HG02840 (cell line): ENCODE measurements around the gene ARID5B.

ENCODE experiments used
- ATAC-seq: cut with Tn5 transposase; IDR thresholded peaks from one replicate; pipeline ENCODE4 v1.9.1; 2021; ENCODE audit warnings: mild to moderate bottlenecking, moderate library complexity, moderate number of reproducible peaks; ENCODE audit not compliant: unreplicated experiment, low FRiP score

Gene ARID5B

DNA sequence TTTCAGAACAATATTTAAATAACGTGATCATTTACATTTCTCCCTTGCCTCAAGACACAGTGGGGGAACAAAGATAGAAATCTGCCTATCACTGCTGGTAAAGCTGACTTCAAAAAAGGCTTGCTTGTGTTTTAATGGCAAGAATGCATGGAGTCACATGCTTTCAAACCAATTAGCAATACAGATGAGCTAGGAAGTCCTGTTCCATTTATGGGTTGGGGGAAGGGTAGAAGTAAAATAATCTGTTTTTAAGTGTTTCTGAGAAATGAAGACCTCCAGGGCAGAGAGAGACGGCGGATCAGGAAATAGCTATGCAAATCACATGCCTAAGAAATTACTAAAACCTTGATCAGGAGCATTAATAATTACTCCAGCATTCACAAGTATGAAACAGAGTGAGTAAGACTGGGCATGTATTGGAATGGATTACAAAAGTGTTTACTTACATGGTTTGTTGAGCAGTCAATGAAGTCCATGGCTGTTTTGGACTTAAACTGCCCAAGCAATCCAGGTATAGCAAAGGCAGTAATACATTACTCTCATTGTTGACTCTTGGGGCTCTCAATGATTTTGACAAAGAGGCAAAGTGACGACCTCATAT, 142.0 kb downstream of the ARID5B start:
- no peak for ATAC-seq

DNA sequence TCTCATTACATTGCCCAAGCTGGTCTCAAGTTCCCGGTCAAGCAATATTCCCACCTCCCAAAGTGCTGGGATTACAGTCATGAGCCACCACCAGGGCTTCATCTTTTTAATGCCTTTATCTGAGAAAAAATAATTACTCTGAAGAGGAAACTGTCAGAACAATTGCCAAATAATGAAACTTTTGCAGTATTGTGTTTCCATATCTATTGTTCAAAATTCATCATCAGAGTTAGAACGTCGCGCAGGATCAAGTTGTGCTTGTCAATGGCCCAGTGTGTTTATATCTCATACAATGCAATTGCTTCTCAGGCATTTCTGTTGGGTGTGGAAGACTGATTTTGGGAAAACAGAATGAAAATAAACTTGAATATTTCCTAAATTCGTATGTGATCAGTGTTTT, 143.1 kb downstream of the ARID5B start:
- no peak for ATAC-seq

DNA sequence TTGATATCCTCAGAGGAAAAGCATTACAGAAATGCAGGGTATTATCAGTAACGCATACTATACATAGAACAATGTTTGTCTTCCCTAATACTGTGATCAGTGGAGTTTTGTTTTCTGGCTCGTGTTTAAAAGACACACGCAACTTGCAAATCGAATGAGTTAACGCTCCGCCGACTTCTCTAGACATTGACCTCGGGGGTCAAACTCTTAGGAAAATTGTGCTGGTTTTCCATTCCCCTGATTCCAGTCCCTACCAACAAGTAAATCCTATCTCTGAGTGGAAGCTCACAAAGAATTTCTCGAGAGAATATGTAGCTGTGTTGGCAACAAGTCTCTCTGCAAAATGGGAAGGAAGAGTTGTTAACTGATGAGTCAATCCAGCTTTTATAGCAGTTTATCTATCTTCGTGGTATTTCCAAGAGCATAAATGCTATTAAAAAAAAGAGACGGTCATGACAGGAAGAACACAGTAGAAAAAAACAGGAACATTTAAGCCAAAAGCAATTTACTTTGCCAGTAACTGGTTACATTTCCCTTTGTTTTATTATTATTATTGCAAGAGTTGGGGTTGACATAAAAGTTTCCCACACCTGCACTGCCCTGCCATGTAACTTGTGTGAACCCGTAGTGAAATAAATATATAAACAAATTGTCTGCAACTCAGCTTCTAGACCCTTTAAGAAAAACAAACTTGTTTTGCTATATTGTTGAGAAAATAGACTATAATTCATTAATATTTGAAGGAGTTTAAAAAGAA, 144.4 kb downstream of the ARID5B start:
- ATAC-seq = no peak

DNA sequence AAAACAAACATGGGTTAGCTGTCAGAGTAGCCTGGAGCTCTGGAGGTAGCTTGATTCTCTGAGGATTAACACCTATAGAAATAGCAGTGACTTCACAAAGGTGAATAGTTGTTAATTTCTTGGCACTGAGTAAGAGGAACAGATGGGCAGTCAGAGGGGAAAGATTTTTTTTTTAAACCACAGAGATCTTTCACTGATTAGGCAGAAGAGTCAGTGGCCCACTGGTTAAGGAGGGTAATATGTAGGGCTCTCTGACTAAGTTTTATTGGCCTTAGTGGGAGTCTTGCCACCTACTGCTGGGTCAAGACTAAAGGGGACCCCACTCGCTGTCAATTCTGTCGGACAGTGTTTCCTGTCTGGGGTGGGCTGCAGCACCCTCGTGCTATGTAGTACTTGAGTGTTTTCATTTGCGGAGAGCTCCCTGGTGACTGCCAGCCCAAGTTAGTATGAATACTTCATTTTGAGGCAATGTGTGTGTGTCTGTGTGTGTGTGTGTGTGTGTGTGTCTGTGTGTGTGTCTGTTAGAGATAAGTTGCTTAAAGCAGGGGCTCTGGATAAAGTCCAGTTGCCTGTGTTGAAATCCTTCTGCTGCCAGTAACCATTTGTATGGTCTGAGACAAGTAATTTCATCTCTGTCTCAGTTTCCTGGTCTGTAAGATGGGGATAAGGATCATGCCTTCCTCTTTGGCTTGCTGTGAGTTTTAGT, 145.2 kb downstream of the ARID5B start:
- peak; percentile 43 for ATAC-seq

DNA sequence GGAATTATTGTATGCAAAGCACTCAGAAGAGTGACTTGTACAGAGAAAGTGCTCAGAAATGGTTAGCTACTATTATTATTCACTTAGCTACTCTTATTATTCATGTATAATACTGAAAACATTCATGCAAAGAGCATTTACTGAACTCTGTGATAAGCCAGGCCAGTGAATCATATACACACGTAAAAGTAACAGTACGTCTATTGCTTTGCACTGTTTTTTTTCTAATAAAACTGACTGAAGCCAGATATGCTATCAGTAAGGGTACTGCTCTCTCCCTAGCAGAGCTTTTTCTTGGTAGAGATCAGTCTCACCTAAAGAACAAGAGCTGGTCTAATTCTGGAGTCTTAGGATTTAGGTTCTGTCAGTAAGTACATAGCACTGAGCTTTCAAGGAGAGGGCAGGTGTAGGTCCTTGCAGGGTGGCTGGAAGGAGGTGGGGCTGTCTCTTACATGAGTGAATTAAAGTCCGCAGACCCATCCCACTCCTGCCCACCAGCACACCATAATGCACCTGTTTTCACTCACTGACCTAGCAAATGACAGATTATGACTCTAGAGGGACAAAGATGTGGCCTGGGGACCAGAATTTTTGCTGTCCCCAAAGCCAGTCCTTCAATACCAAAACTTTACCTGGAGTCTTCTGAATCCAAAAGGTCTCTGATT, 145.9 kb downstream of the ARID5B start:
- peak; percentile 28 for ATAC-seq

DNA sequence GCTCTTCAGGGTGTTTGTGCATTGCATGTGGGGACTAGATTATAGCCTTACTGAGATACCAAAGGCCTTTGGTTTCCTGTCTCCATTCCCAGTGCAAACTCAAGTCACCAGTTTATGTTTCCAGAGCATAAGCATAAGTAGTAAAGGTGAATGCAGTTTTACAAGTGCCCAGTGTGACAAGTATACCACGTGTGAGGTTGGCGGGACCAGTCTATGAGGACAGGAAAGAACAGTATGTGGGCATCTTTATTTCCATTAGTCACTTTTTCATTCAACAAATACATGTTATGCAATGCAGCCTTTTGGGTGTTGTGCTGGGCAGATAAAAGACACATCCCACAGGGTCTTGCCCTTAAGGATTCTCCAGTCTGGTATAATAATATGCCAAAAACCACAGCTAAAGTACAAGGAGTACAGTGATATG, 146.5 kb downstream of the ARID5B start:
- peak; percentile 0 for ATAC-seq

DNA sequence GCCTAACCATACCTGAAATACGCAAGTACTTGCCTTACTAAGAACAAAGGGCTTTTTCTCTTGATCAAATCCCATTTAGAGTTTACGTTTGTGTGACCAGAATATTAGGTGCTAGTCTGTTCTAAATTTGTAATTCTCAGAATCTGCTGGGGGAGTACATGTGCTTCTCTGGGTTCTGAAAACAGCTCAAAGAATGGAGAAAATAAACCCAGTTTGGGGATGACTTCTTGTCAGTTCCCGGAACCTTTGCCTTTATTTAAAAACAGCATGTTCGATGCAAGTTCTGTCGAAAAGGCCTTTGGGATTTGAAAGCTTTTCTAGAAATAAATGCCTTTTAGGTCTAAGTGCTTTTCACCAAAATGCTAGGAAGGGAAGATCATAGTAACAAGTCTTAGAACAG, 147.0 kb downstream of the ARID5B start:
- no peak for ATAC-seq

DNA sequence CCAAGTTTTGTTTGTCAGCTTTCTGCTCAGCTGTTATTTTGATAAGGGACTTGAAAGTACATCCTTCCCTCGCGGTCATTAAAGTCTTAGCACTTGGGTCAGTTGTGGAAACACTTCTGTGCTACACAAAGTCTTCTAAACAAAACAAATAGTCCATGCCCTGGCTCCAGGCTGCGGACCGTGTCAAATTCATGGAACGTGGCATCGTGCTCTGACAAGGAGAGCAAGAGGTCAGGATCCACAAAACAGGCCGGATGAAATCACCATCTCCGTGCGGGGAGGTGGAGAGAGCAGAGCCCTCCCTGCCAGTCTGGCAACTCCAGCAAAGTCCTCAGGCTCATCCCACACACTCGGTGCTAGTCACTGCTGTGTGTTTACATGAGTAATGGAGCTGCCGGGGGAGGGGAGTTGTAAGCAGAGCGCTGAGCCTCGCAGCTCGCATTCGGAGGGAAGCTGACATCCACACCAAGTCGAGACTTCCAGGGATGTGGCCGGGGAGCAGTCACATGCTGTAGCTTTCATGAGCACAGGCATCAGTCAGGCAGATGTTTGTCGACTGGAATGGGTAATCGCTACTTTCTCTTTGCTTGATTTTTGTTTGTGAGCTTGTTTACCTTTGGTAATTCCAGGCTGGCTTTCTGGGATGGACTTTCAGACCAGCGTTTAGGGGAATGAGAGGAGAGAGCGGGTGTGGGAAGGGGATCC, 147.6 kb downstream of the ARID5B start:
- no peak for ATAC-seq

DNA sequence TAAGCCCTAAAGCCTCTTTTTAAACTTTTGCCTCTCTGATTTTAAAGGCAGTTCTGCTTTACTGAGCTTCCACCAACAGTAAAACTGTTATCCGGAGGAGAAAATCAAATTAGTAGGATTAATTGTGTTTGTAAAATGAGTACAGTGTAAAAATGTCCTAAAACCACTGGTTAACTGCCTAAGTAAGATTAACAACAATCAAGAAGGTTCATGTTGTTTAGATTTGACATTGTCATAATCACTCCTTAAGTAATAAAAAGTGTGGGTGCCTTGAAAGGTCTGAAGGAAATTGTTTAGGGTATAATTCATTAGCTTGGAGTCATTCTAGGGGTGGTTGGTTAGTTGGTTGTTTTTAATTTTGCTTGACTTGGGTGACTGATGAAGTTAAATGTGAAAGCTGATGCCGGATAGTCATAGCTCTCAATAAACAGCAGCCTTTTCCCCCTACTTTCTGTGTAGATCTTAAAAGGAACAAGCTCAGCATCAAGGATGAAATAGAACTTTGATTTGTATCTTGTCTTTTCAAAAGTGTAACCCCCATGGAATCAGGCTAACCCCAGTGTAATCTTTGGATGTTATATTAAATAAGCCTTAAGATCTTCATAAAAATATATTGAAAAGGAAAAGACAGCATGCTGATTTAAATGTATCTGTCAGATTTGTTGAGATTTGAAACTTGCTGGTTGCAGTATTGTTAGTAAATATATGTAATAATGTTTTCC, 148.3 kb downstream of the ARID5B start:
- no peak for ATAC-seq

DNA sequence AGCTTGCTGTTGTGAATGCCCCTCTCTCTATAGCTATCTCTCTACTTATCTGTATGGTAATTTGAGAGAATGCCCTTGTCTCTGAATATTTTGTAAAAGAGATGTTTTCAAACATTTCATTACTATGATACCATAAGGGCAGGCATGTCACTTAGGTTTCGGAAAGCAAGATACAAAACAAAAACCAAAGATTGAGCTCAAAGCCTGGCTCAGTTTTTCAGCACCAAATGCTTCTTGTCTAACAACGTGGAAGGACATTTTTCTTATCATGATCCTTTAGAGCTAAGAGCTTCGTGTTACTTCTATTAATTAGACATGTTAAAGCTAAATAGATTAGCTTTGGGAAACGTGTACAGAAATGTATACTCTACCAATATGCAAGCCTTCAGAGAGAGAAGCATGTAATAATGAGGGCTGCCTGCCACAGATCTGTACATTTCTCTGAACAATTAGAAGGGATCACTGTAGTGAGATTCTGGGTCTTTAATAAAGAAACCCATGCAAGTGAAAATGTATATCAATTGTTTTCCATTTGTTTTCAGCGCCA, 148.9 kb downstream of the ARID5B start:
- no peak for ATAC-seq

DNA sequence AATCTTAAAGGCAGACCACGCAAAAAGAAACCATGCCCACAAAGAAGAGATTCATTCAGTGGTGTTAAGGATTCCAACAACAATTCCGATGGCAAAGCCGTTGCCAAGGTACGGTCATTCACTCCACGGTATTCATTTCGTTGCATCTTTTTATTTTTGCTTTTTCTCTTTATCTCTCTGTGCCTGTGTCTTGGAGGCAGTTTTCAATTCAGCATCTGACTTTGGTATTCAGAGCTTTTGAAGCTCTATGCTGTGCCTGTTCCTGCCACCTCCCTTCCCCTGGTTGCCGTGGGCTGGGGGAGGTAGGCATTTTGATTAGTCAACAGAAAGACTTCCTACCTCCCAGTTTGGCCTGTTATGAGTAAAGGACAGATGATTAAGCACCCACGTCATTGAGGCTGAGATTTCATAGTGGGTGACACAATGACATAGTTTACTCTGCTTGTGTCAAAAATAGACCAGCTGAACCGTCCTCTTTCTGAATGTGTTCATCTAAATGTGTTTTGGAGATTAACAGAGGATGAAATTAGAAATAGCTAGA, 149.5 kb downstream of the ARID5B start:
- no peak for ATAC-seq

DNA sequence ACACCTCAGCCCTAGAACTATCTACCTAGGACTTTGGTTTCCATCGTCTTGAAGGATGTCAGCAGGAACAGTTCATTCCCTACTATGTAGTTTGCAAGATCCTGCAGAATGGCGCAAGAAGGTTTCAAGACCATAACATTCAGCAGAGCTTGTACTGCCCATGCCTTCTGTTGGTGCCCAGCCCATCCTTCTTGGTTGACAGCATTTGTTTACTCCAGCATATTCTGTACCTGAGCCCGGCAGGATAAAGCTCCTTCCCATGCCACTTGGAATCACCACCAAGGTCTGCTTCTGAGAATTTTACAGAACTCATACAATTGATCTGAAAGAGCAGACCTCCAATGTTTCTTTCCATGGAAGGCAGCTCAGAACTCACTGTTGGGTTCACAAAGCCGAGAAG, 150.8 kb downstream of the ARID5B start:
- ATAC-seq = no peak

DNA sequence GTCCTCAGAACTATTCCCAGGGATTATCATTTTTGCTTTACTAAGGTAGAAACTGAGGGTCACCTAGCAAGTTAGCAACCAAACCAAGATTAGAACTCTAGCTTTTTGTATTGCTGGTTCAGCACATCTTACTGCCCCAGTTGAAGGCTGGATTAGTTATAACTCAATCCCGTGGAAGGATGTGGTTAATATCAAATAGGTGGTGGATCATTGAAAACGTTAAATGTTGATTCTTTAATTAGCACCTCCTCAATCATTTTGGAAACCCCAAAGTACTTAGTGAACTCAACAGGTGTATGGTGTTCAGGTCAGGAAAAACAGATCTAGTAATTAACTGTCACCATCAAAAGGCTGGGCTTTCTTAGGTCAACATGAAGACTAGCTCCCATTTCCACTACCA, 152.4 kb downstream of the ARID5B start:
- ATAC-seq = no peak

DNA sequence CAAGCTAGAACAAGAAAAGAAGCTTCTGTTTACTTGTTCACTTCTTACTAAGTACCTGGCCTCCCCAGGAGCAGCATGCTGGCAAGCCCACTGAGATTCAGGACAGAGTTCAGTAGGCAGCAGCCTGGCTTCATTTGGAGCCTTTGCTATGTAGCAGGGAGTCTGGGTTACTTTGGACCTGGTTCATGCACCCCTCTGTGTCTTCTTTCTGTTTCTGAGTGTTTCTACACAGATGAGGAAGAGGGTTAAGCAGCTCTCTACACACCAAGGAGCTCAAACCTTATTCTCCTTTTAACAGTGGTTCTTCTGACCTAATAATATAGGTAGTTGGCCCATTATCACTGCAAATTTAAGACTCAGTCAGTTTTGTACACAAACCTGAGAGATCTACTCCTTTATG, 152.9 kb downstream of the ARID5B start:
- no peak for ATAC-seq

DNA sequence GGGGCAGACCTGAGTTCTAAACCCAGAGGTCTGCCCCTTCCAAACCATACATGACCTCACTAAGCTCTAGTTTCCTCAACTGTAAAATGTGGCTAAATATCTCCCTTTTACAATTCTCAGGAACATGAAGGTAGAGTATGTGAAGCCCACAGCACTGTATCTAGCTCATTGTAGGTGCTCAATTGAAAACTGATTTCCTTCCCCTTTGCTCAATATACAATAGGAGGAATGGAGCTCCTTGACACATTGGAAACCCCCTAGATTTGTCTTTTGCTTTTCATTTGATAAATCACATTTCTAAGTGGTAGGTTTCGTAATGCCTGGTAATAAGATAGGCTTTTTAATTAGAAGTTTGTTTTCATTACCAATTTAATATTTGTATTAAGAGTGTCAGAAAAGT, 153.3 kb downstream of the ARID5B start:
- ATAC-seq = no peak

DNA sequence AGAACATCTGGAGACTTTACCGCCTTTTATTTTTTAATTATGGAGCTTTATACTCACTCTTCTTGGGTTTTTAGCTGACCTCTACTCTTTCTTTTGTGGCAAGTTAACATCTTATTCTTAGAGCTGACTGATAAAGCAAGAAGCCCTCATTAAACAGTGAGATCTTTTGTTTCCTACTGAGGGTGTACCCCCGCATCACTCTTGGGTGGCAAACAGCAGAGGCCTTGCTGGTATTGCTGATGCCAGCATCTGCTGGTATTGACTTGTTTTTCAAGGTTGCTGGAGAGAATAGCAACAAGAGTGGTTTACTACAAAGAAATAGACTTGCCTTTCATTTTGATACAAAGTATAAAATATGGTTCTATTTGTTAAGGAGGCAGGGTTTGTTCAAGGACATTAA, 154.7 kb downstream of the ARID5B start:
- ATAC-seq = no peak

DNA sequence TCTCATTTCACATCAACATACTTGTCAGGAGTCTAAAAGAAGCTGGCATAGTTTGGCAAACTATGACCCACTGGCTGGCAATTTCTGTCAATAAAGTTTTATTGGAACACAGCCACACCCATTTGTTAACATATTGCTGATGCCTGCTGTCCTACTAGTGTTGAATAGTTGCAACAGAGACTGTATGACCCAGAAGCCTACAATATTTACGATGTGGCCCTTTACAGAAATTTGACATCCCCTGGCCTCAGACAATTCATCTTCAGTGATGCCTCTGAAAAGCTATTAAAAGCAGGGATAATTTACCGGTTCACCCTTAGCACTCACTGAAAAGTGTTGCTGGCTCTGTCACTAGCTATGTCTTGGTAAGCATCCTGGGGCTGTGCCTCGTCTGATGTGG, 155.2 kb downstream of the ARID5B start:
- ATAC-seq = no peak

DNA sequence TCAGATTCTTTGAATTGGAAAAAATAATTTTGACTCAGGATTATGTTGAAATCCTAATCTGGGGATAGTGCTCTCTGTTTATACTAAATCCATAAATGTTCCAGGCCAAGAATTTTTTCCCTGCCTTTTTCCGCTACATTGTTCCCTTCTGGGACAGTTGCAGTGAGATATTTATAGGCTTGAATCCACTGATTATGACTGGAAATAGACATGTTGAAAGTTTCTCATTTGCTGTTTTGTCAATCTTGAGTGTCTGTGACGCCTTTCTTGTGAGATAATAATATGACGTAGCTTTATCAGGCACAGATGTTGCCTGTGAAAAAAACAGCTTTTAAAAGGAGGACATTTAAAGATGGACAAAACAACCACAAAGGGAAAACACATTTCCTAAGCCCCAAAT, 155.9 kb downstream of the ARID5B start:
- ATAC-seq = no peak

DNA sequence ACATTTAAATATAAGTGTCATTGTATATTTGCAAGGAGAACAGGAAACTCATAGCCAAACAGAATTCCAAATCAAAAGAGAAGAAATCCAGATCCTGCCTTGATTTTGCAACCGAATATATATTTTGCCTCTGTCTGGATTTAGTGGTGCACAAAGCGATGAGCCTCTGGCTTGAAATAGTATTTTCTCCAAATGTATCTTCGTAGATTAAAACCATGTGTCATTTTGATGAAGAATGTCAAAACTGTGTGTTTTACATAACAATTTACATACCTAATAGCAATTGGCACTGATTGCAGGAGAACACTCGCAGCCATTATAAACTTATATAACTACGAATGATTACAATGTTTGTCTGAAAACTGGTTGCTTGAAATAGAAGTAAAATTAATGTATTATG, 156.4 kb downstream of the ARID5B start:
- ATAC-seq = no peak
